Sigmoid colon (tissue), 7 donors: Measurements from ENCODE around the gene RAP1GDS1. TPM values are rescaled to one million over a fixed set of nuclear protein-coding genes. Genes with fewer than 3 reads are reported as not detected.

Experiments used
- DNase-seq: peaks from one replicate; pipeline ENCODE4 v3.0.0-alpha.2; 2019
- H3K27ac ChIP-seq, 4 donors: fragments of 200-600 bp; sonication (generic); one replicate each; pipeline ENCODE4 v1.5.1; 2016 to 2019; ENCODE audit warnings: mild to moderate bottlenecking in 1 of 4
- H3K27me3 ChIP-seq, 3 donors: fragments of 200-600 bp; sonication (generic); one replicate each; pipeline ENCODE4 v1.5.1; 2019; ENCODE audit warnings: mild to moderate bottlenecking in 1 of 3
- H3K36me3 ChIP-seq, 4 donors: fragments of 200-600 bp; sonication (generic); one replicate each; pipeline ENCODE4 v1.5.1; 2016 to 2019
- H3K4me1 ChIP-seq, 4 donors: fragments of 200-600 bp; sonication (generic); one replicate each; pipeline ENCODE4 v1.5.1; 2017 to 2019
- H3K4me3 ChIP-seq, 4 donors: fragments of 200-600 bp; sonication (generic); one replicate each; pipeline ENCODE4 v1.5.1; 2017 to 2019; ENCODE audit warnings: mild to moderate bottlenecking in 2 of 4, moderate library complexity in 1 of 4
- H3K9me3 ChIP-seq, 4 donors: fragments of 200-600 bp in 3 of 4; sonication (generic) in 3 of 4; one replicate each; pipeline versions ENCODE4 v1.5.1 to v1.6.1; 2013 to 2019
- EP300 ChIP-seq, 4 donors: sonication (generic); formaldehyde crosslinking; IDR thresholded peaks; one replicate each; pipeline ENCODE4 v1.6.1; 2017; ENCODE audit warnings: antibody characterized with exemption in 4 of 4
- POLR2A ChIP-seq, 2 donors: fragments of 450-650 bp; IDR thresholded peaks; one replicate each; pipeline ENCODE4 v1.6.1; 2016; ENCODE audit warnings: antibody characterized with exemption in 2 of 2, mild to moderate bottlenecking in 2 of 2, moderate library complexity in 2 of 2
- POLR2AphosphoS5 ChIP-seq, 4 donors: sonication (generic); formaldehyde crosslinking; IDR thresholded peaks; one replicate each; pipeline ENCODE4 v1.6.1; 2017; ENCODE audit warnings: antibody characterized with exemption in 4 of 4
- WGBS, 2 donors: extraction: QIAGEN DNeasy Blood & Tissue Kit; methylation state at CpG; one replicate each; pipeline ENCODE4 v1.1.7; 2013; 5-methylcytosine and 5-hydroxymethylcytosine counted together
- intact Hi-C: fragments of 100-400 bp; cut with DNase I; formaldehyde crosslinking; loops from one replicate; pipeline ENCODE4 v1.15.1; 2023
- polyA plus RNA-seq, 3 donors: library from polyadenylated mRNA; stranded (reverse); fragments of 200-250 nt; gene quantifications; one replicate each; pipeline ENCODE4 v1.2.3, GENCODE V29; 2013
- total RNA-seq, 4 donors: library from RNA; depleted of rRNA; stranded (reverse); fragments of >200 nt; gene quantifications; one replicate each; pipeline ENCODE4 v1.1.0, GENCODE V29; 2016
- TF ChIP-seq, protein P1 (sequence below), 4 experiments: fragments of 450-650 bp in 3 of 4; fragments of 200-600 bp in 1 of 4; IDR thresholded peaks; one replicate each; pipeline ENCODE4 v1.5.1; 2016 to 2019; ENCODE audit warnings: antibody characterized with exemption in 4 of 4, mild to moderate bottlenecking in 3 of 4, moderate library complexity in 2 of 4
- donor health status: healthy with polysubstance abuse.
- donor health status: Bipolar disorder and iron deficiency.
- donor health status: healthy.

RAP1GDS1 gene, protein sequence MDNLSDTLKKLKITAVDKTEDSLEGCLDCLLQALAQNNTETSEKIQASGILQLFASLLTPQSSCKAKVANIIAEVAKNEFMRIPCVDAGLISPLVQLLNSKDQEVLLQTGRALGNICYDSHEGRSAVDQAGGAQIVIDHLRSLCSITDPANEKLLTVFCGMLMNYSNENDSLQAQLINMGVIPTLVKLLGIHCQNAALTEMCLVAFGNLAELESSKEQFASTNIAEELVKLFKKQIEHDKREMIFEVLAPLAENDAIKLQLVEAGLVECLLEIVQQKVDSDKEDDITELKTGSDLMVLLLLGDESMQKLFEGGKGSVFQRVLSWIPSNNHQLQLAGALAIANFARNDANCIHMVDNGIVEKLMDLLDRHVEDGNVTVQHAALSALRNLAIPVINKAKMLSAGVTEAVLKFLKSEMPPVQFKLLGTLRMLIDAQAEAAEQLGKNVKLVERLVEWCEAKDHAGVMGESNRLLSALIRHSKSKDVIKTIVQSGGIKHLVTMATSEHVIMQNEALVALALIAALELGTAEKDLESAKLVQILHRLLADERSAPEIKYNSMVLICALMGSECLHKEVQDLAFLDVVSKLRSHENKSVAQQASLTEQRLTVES
- total RNA-seq (10 to 100 TPM; 31.8 to 34.9 (median 32.8) TPM), polyA plus RNA-seq (10 to 100 TPM; 10.2 to 24.2 (median 18.5) TPM)

DNA sequence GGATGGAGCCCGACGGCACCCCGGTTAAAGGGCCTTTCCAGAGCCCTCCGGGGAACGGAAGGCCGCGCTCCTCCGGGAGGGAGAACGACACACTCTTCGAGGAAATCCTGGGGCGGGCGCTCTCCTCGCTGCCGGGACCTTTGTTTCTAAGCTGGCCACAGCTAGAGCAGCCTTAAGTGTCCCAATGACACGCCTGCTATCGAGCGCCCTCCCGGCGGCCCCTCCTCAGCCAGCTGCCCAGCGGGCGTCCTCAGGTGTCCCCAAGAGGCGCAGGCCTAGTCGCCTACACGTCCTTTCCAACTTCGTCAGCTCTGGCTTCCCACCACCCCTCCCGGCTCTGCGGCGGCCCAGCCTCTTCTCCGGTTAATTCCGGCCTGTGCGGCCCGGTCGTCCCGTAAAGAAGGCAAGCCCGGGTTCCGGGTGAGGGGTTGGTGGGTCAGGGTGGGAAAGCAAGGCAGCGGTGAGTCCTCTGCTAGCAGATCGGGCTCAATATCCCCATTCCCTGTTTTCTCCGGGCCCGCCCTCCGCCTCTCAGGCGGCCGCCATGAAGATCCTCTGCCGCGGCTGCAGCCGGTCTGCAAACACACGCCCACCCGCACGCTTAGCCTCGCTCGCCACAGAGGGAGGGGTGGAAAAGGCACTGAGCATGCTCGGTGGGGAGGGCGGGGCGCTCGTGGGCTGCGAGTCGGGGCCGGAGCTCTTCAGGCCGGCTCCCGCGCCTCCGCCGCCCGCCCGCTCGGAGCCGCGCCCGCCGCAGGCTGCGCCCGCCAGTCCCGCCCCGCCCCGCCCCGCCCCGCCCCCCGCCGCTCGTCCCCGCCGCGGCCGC, at the start of gene RAP1GDS1:
Gene RAP1GDS1, plus strand, starts transcription at position 806 of the 826 bp plus-strand sequence. CDS start 182 bp downstream, outside the sequence.
- WGBS, 2 donors: 0% methylated on average over 84 of the region's 84 CpGs
- intact Hi-C loops: loop anchor here (2.0 to 5.0 kb wide), 4 partner anchors 118 to 1692 kb away; partner anchors contain the start of genes EIF4E, H2AZ1, METAP1 and STPG2
- Histone ChIP-seq H3K4me1 (peaks cover 0 to 36% (median 25%) of the 10 kb centered on the region in 4 donors), H3K9me3 (no peaks in the 10 kb centered on the region), H3K27ac (peak within 1 kb of the TSS; percentile 97 to 98 (median 98)), H3K4me3 (peak within 1 kb of the TSS; percentile 68 to 97 (median 85)), H3K27me3 (no peaks in the 10 kb centered on the region), H3K36me3 (no peaks in the 10 kb centered on the region)
- TF ChIP-seq EP300 (IDR thresholded peaks at IDR 0.05): no peak
- TF ChIP-seq POLR2AphosphoS5 (IDR thresholded peaks at IDR 0.05): peak; percentile 97 to 98 (median 98)
- TF ChIP-seq, protein P1, sequence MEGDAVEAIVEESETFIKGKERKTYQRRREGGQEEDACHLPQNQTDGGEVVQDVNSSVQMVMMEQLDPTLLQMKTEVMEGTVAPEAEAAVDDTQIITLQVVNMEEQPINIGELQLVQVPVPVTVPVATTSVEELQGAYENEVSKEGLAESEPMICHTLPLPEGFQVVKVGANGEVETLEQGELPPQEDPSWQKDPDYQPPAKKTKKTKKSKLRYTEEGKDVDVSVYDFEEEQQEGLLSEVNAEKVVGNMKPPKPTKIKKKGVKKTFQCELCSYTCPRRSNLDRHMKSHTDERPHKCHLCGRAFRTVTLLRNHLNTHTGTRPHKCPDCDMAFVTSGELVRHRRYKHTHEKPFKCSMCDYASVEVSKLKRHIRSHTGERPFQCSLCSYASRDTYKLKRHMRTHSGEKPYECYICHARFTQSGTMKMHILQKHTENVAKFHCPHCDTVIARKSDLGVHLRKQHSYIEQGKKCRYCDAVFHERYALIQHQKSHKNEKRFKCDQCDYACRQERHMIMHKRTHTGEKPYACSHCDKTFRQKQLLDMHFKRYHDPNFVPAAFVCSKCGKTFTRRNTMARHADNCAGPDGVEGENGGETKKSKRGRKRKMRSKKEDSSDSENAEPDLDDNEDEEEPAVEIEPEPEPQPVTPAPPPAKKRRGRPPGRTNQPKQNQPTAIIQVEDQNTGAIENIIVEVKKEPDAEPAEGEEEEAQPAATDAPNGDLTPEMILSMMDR (IDR thresholded peaks at IDR 0.05): no peak
- peak; percentile 92 to 93 for TF ChIP-seq POLR2A (IDR thresholded peaks at IDR 0.05)
- peak; percentile 97 for DNase-seq

DNA sequence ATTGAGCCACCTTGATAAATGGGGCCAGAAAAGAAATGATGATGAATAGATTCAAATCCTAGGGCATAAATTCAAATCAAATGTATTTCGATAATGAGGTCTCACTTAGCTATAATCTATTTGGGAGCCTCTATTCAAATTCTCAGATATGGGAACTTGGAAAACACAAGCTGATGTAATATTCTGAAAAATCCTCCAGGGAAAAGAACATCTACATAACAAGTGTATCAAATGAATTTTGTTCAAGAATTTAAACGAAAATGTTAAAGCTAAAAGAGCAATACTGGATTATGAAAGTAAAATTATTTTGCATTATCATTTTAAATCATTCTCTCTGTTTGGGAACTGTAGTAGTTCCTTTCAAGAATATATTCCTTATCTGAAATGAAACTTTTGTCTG, 38.9 kb upstream of the RAP1GDS1 start:
- Histone ChIP-seq H3K27ac (no peak overlapping the region), H3K36me3 (no peaks in the 10 kb centered on the region), H3K4me1 (no peaks in the 10 kb centered on the region), H3K27me3 (no peaks in the 10 kb centered on the region), H3K9me3 (no peaks in the 10 kb centered on the region), H3K4me3 (no peak overlapping the region)
- intact Hi-C loops: no loop called here
- TF ChIP-seq POLR2A (IDR thresholded peaks at IDR 0.05) (no peak), EP300 (IDR thresholded peaks at IDR 0.05) (no peak)
- DNase-seq: no peak
- 81 to 84% methylated on average over 2 of the region's 2 CpGs for WGBS, 2 donors

DNA sequence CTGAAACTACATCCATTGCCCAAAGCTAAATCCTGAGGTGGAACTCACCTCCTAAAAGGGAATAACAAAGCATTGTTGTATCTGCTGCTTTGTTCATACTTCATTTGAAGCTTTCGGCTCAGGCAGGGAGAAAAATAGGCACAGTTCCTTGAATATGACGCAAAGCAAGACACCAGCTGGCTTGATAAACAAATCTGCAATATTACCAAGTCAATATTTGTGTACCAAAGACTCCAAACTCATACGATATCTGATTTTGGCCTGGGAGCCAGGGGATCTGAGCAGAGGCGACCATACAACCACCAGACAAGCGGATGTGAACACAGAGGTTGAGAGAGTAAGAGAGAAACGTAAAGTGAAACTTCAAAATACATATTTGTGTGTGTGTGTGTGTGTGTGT, 34.8 kb upstream of the RAP1GDS1 start:
- intact Hi-C loops: no loop called here
- no peak overlapping the region for H3K27ac ChIP-seq
- H3K4me3 ChIP-seq: no peak overlapping the region
- H3K9me3 ChIP-seq: no peaks in the 10 kb centered on the region
- no peak for TF ChIP-seq POLR2A (IDR thresholded peaks at IDR 0.05)
- no peak for TF ChIP-seq EP300 (IDR thresholded peaks at IDR 0.05)
- no peak for TF ChIP-seq POLR2AphosphoS5 (IDR thresholded peaks at IDR 0.05)
- TF ChIP-seq, protein P1 (IDR thresholded peaks at IDR 0.05): no peak
- no peaks in the 10 kb centered on the region for H3K27me3 ChIP-seq
- no peaks in the 10 kb centered on the region for H3K4me1 ChIP-seq
- DNase-seq: no peak
- no peaks in the 10 kb centered on the region for H3K36me3 ChIP-seq
- WGBS, 2 donors: 84 to 95% methylated on average over 6 of the region's 6 CpGs

DNA sequence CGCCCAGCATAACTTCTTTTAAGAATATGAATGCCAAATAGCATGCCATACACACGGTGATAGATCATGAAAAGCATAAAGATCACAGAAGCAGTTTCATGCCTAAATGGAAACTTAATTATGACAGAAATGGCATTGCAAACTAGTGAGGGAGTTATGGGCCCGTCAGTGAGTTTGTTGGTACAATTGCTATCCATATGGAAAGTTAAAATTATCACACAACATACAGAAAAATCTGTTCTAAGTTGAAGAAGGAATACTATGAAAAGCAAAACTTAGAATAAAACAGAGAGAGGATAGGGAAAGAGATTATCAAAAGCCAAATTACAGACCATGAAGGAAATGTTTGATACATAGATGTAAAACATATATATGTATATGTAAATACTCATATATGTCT, 30.2 kb upstream of the RAP1GDS1 start:
- no peak overlapping the region for H3K4me3 ChIP-seq
- H3K4me1 ChIP-seq: no peaks in the 10 kb centered on the region
- H3K27me3 ChIP-seq: no peaks in the 10 kb centered on the region
- no peak overlapping the region for H3K27ac ChIP-seq
- TF ChIP-seq EP300 (IDR thresholded peaks at IDR 0.05) (no peak), POLR2AphosphoS5 (IDR thresholded peaks at IDR 0.05) (no peak), POLR2A (IDR thresholded peaks at IDR 0.05) (no peak)
- TF ChIP-seq, protein P1 (IDR thresholded peaks at IDR 0.05): no peak
- no peaks in the 10 kb centered on the region for H3K9me3 ChIP-seq
- 90 to 95% methylated on average over 3 of the region's 3 CpGs for WGBS, 2 donors
- no peak for DNase-seq
- H3K36me3 ChIP-seq: no peaks in the 10 kb centered on the region
- intact Hi-C loops: no loop called here
